Progenitor cell of endocrine pancreas (in vitro differentiated cells): ENCODE results near the gene LEMD2. TPM values are rescaled to one million over a fixed set of nuclear protein-coding genes. Genes with fewer than 3 reads are reported as not detected.

ENCODE experiments used
- DNase-seq: peaks from one replicate; pipeline ENCODE4 v3.0.0; 2021; ENCODE audit warnings: low spot score; ENCODE audit not compliant: unreplicated experiment
- H3K27ac Mint-ChIP-seq: 2 replicates; pipeline ENCODE4 v1.8.0; 2021; ENCODE audit warnings: mild to moderate bottlenecking, moderate library complexity, mixed read lengths
- H3K27me3 Mint-ChIP-seq: 2 replicates; pipeline ENCODE4 v1.8.0; 2021; ENCODE audit warnings: mixed read lengths
- H3K36me3 Mint-ChIP-seq: 2 replicates; pipeline ENCODE4 v1.8.0; 2022; ENCODE audit warnings: mixed read lengths; ENCODE audit not compliant: insufficient read depth
- H3K4me1 Mint-ChIP-seq: 2 replicates; pipeline ENCODE4 v1.8.0; 2021; ENCODE audit warnings: low read depth, mixed read lengths
- H3K4me3 Mint-ChIP-seq: 2 replicates; pipeline ENCODE4 v1.8.0; 2021; ENCODE audit warnings: low read depth, mild to moderate bottlenecking, moderate library complexity, mixed read lengths
- H3K9me3 Mint-ChIP-seq: 2 replicates; pipeline ENCODE4 v1.8.0; 2021; ENCODE audit warnings: low read depth, mixed read lengths
- total RNA-seq: library from RNA; stranded (reverse); gene quantifications from 2 replicates; pipeline ENCODE4 v1.2.1, GENCODE V29; 2021
- TF ChIP-seq, protein P1 (sequence below): fragments of 200-600 bp; sonication (generic); IDR thresholded peaks from one replicate; pipeline ENCODE4 v1.5.0; 2021; ENCODE audit warnings: antibody characterized with exemption, mild to moderate bottlenecking; ENCODE audit not compliant: unreplicated experiment

The LEMD2 gene
- total RNA-seq, 1 donor from 2014 or later: 69.9 TPM

DNA sequence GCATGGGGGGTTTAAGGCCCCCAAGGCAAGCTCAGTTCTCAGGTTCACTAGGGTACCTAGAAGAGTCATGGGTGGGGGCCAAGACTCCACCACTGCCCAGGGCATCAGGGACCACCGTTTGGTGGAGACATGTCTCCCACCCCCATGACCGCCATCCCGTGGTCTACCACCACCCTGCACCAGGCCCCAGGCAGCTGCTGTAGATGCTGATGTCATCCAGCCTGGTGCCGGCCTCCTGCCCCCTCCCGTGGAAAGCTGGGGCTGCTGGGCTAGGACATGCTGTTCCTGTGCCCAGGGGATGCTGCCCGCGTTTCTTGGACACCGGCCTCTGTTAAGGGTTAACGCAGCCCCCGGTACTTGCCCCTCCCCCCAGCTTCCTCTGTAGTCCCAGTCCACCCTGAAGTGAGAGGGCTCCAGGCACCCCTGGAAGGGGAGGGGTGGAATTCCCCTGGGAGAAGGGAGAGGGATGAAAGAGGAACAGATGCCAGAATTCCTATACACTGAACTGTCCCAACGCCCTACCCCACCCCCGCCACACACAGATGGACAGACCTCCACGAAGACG, 42.8 kb downstream of the LEMD2 start:
- no peaks in the 10 kb centered on the region for H3K36me3 Mint-ChIP-seq
- H3K4me1 Mint-ChIP-seq: peaks cover 16% of the 10 kb centered on the region
- no peak overlapping the region for H3K27ac Mint-ChIP-seq
- TF ChIP-seq, protein P1, sequence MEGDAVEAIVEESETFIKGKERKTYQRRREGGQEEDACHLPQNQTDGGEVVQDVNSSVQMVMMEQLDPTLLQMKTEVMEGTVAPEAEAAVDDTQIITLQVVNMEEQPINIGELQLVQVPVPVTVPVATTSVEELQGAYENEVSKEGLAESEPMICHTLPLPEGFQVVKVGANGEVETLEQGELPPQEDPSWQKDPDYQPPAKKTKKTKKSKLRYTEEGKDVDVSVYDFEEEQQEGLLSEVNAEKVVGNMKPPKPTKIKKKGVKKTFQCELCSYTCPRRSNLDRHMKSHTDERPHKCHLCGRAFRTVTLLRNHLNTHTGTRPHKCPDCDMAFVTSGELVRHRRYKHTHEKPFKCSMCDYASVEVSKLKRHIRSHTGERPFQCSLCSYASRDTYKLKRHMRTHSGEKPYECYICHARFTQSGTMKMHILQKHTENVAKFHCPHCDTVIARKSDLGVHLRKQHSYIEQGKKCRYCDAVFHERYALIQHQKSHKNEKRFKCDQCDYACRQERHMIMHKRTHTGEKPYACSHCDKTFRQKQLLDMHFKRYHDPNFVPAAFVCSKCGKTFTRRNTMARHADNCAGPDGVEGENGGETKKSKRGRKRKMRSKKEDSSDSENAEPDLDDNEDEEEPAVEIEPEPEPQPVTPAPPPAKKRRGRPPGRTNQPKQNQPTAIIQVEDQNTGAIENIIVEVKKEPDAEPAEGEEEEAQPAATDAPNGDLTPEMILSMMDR: no peak
- DNase-seq: no peak
- H3K4me3 Mint-ChIP-seq: no peak overlapping the region
- H3K27me3 Mint-ChIP-seq: peaks cover 27% of the 10 kb centered on the region
- H3K9me3 Mint-ChIP-seq: no peaks in the 10 kb centered on the region

DNA sequence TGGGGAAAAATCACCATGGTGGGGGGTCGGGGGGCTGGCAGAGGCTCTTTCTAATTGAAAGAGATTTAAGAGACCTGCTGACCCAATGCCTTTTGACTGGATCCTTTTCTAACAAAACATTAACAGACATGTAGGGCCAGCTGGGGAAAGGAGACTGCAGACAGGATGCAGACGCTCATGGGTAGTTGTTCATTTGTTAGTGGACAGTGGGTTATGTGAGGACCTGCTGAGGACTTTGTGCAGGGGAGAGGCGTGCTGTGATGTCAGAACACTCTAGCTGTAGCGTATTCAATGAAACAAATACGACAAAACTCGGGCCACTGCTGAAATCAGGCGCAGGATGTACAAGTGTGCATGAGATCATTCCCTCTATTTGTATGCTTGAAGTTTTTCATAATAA, 43.4 kb downstream of the LEMD2 start:
- Mint-ChIP-seq H3K27me3 (peaks cover 22% of the 10 kb centered on the region), H3K4me3 (no peak overlapping the region), H3K9me3 (no peaks in the 10 kb centered on the region), H3K36me3 (no peaks in the 10 kb centered on the region), H3K4me1 (peaks cover 17% of the 10 kb centered on the region), H3K27ac (no peak overlapping the region)
- no peak for DNase-seq
- TF ChIP-seq, protein P1: no peak

DNA sequence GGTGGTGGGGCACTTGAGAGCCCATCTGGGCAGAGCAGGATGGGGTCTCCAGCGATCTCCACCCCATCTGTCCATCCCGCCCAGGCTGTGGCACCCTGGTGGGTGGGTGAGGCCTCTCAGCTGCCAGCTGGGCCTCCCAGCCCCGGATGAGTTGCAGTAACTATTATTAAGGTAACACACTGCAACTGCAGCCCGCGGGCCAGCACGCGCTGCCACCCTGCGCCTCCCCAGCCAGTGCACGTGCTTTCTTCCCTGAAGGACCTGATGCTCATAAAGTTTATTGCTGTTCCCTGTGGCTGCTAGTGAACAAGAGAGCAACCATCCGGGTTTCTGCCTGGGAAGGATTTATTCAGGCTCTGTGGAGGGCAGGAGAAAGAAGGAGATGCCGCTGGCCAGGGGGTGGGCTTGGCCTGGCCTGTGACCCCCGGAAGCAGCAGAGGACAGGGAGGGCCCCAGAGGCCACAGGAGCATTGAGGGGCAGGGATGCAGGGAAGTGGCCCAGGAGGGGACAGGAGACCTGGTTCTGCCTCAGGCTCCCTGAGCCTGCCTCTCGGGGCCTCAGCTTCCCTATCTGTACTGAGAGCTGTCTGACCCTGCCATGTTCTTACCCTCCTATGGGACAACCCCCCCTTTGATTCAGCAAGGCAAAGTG, 43.9 kb downstream of the LEMD2 start:
- Mint-ChIP-seq H3K9me3 (no peaks in the 10 kb centered on the region), H3K36me3 (no peaks in the 10 kb centered on the region), H3K4me1 (peaks cover 19% of the 10 kb centered on the region), H3K27ac (no peak overlapping the region), H3K4me3 (no peak overlapping the region), H3K27me3 (peaks cover 17% of the 10 kb centered on the region)
- no peak for DNase-seq
- TF ChIP-seq, protein P1: no peak

DNA sequence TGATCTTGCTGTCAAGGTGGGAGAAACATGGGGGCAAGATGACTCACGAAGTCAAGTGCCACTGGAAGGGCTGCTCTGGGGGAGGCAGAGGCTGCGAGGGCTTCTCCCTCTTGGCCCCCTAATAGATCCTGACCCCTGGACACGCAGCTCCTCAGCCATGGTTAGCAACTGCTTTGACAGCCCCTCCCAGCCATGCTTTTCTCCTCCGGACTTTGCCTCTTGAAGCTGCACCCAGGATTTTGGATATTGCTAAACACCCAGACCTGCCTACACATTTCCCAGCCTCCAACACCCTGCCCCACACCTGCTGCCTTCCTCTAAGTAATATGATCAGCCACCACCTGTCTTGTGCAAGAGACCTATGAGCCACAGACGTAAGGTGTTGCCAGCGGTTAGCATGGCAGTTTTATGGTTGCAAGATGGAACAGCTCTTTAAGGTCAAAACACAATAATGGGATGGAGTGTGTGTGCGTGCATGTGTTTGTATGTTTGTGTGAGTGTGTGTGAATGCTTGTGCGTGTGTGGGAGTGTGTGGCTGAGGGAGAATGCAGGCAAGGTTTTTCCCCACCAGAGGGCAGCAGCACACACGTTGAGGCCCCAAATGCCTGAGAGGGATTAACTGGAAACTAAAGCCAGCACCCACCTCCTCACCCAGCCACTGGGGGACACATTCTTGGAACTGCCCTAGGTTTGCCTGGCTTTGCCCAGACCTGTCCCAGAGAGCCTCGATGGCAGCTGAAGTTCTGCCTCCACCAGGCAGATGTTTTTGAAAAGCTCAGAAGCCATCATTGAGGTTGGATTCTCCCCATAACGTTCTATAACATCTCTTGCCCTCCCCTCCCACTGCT, 44.7 kb downstream of the LEMD2 start:
- Mint-ChIP-seq H3K4me1 (peaks cover 18% of the 10 kb centered on the region), H3K36me3 (no peaks in the 10 kb centered on the region), H3K27me3 (peaks cover 16% of the 10 kb centered on the region), H3K9me3 (no peaks in the 10 kb centered on the region), H3K27ac (peak overlapping the region; percentile 38), H3K4me3 (no peak overlapping the region)
- DNase-seq: peak; percentile 60
- TF ChIP-seq, protein P1: peak; percentile 89

DNA sequence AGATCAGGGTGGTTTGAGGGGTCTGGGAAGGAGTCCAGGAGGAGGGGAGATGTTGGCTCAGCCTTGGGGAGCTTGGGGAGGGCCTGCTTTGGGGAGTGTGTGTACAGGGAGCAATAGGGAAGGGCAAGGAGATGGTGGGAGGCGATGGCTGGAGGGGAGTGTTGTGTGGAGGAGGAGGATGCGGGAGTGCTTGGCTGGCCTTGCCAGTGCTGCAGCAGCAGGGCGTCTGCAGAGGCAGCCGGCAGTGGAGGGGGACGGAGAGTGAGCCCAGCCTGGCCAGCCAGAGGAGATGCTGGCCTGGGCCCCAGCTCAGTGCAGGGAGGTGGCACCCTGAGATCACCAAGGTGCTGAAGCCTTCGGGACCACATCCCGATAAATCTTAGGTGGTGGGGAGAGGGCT, 46.1 kb downstream of the LEMD2 start:
- no peak overlapping the region for H3K4me3 Mint-ChIP-seq
- H3K27me3 Mint-ChIP-seq: peaks cover 16% of the 10 kb centered on the region
- no peak for DNase-seq

More for the DNA sequence above, 46.1 kb downstream of the LEMD2 start:
- H3K4me1 Mint-ChIP-seq: peaks cover 14% of the 10 kb centered on the region
- no peaks in the 10 kb centered on the region for H3K9me3 Mint-ChIP-seq
- TF ChIP-seq, protein P1: no peak
- no peaks in the 10 kb centered on the region for H3K36me3 Mint-ChIP-seq
- H3K27ac Mint-ChIP-seq: no peak overlapping the region
